Hypothalamus (tissue), 51 donors: ENCODE data around the gene C1orf94.

Source experiments
- DNase-seq, 51 donors: peaks; one replicate each; lab custom pipeline; 2025; lab: John Stamatoyannopoulos, UW

C1orf94 gene

GRCh38 chr1:34237151-34237815 lies 60.6 kb downstream of the C1orf94 start:
- DNase-seq = no peak

- DNase-seq = no peak
Measured at GRCh38 chr1:34245967-34246366, 69.3 kb downstream of the C1orf94 start.

- no peak for DNase-seq
Measured at GRCh38 chr1:34250342-34250741, 73.6 kb downstream of the C1orf94 start.

GRCh38 chr1:34262023-34262853 lies 85.5 kb downstream of the C1orf94 start:
- no peak for DNase-seq

GRCh38 chr1:34262921-34263320 lies 86.2 kb downstream of the C1orf94 start:
- DNase-seq = no peak

- DNase-seq = no peak
Measured at GRCh38 chr1:34263406-34263805, 86.7 kb downstream of the C1orf94 start.

GRCh38 chr1:34265396-34265795 lies 88.7 kb downstream of the C1orf94 start:
- DNase-seq = no peak

GRCh38 chr1:34266127-34266951 lies 89.6 kb downstream of the C1orf94 start:
- peak in 9 of 51 donors; percentile 2 to 60 (median 21) for DNase-seq

- no peak for DNase-seq
Measured at GRCh38 chr1:34267326-34267725, 90.6 kb downstream of the C1orf94 start.

GRCh38 chr1:34268311-34268954 lies 91.7 kb downstream of the C1orf94 start:
- peak in 5 of 51 donors; percentile 12 to 81 (median 37) for DNase-seq
